OCI-LY7 (cell line): ENCODE results near the gene TTC28. TPM values are rescaled to one million over a fixed set of nuclear protein-coding genes. Genes with fewer than 3 reads are reported as not detected.

Experiments
- BruUV-seq: library from RNA; stranded (reverse); fragments of 400-500 nt; replicated peaks from 2 replicates; lab custom pipeline; 2021; lab: Mats Ljungman, UMichigan
- CTCF ChIA-PET: fragments of 300-600 bp; sonication (Branson Sonifier 250); formaldehyde crosslinking; loops from one replicate; lab custom pipeline; 2022; ENCODE audit warnings: antibody characterized with exemption; ENCODE audit not compliant: unreplicated experiment; lab: Charles Lee
- POLR2A ChIA-PET: fragments of 300-600 bp; sonication (Branson Sonifier 250); formaldehyde crosslinking; loops from one replicate; lab custom pipeline; 2022; ENCODE audit warnings: antibody characterized with exemption; lab: Charles Lee
- DNase-seq: peaks from one replicate; pipeline ENCODE4 v3.0.0-alpha.2; 2015; ENCODE audit warnings: low spot score
- H2AFZ ChIP-seq: fragments of 200-600 bp; sonication (generic), shearing (Covaris generic); 2 replicates; pipeline ENCODE4 v1.6.1; 2014; ENCODE audit warnings: mild to moderate bottlenecking, antibody characterized with exemption, low read length, moderate library complexity
- H3K27ac ChIP-seq: fragments of 200-600 bp; sonication (generic); 2 replicates; pipeline ENCODE4 v1.5.1; 2014; ENCODE audit warnings: mixed run types, low read depth, mild to moderate bottlenecking, moderate library complexity, low read length, inconsistent platforms; ENCODE audit not compliant: poor library complexity, severe bottlenecking
- H3K36me3 ChIP-seq: fragments of 200-600 bp; sonication (generic); 2 replicates; pipeline ENCODE4 v1.6.1; 2014; ENCODE audit warnings: mild to moderate bottlenecking, antibody characterized with exemption, low read length, moderate library complexity, mixed read lengths; ENCODE audit not compliant: insufficient read depth
- H3K4me1 ChIP-seq: fragments of 200-600 bp; sonication (generic); 2 replicates; pipeline ENCODE4 v1.5.1; 2014; ENCODE audit warnings: mild to moderate bottlenecking, low read length; ENCODE audit not compliant: insufficient read depth, poor library complexity, severe bottlenecking
- H3K4me2 ChIP-seq: fragments of 200-600 bp; sonication (generic); 2 replicates; pipeline ENCODE4 v1.6.1; 2014; ENCODE audit warnings: mild to moderate bottlenecking, low read length
- H3K4me3 ChIP-seq: fragments of 200-600 bp; sonication (generic); 2 replicates; pipeline ENCODE4 v1.5.1; 2014; ENCODE audit warnings: mild to moderate bottlenecking, low read depth, low read length; ENCODE audit not compliant: poor library complexity, severe bottlenecking
- H3K79me2 ChIP-seq: fragments of 200-600 bp; sonication (generic); 2 replicates; pipeline ENCODE4 v1.6.1; 2016; ENCODE audit warnings: low read depth, mild to moderate bottlenecking, low read length, moderate library complexity, mixed read lengths; ENCODE audit not compliant: insufficient read depth
- H3K9me2 ChIP-seq: fragments of 200-600 bp; sonication (generic); 2 replicates; pipeline ENCODE4 v1.6.1; 2016; ENCODE audit warnings: mild to moderate bottlenecking, low read length, mixed read lengths; ENCODE audit not compliant: insufficient read depth
- H3K9me3 ChIP-seq: fragments of 200-600 bp; sonication (generic); 2 replicates; pipeline ENCODE4 v1.6.1; 2014; ENCODE audit warnings: mild to moderate bottlenecking, mixed run types, low read length, mixed read lengths
- H4K20me1 ChIP-seq: fragments of 200-600 bp; sonication (generic); 2 replicates; pipeline ENCODE4 v1.6.1; 2014; ENCODE audit warnings: mild to moderate bottlenecking, antibody characterized with exemption, low read length, moderate library complexity, mixed read lengths; ENCODE audit not compliant: insufficient read depth
- CTCF ChIP-seq: fragments of 200-600 bp; sonication (generic); conservative IDR thresholded peaks from 2 replicates; pipeline ENCODE4 v1.5.1; 2014; ENCODE audit warnings: mild to moderate bottlenecking, antibody characterized with exemption, low read length, moderate library complexity, mixed read lengths
- EZH2phosphoT487 ChIP-seq: fragments of 200-600 bp; sonication (generic); IDR thresholded peaks from 2 replicates; pipeline ENCODE4 v1.6.1; 2018; ENCODE audit warnings: low read depth, borderline replicate concordance, mild to moderate bottlenecking, mixed run types, antibody characterized with exemption, low read length, moderate library complexity, mixed read lengths
- intact Hi-C: fragments of 100-400 bp; cut with micrococcal nuclease; formaldehyde crosslinking; loops from one replicate; pipeline ENCODE4 v1.10.0; 2022; ENCODE audit not compliant: unreplicated experiment
- total RNA-seq, 2 experiments: library from RNA; depleted of rRNA in 1 of 2; stranded (reverse); fragments of >200 nt in 1 of 2; shearing (Covaris generic) in 1 of 2; gene quantifications; 2 replicates each; pipeline ENCODE4 v1.2.3, GENCODE V29; 2014 to 2022

The TTC28 gene
- total RNA-seq, 2 experiments from 2014 or later = under 0.01 to 0.55 TPM

GRCh38 chr22:28143241-28143865 lies 536.3 kb downstream of the TTC28 start:
- CTCF ChIA-PET = no interaction called here
- H4K20me1 ChIP-seq = no peaks in the 10 kb centered on the region
- no TSS peak for BruUV-seq
- H3K27ac ChIP-seq = no peak overlapping the region
- no peaks in the 10 kb centered on the region for H3K79me2 ChIP-seq
- H3K36me3 ChIP-seq = no peaks in the 10 kb centered on the region
- no peaks in the 10 kb centered on the region for H3K9me2 ChIP-seq
- no peak for TF ChIP-seq EZH2phosphoT487
- no peak for TF ChIP-seq CTCF
- no peak overlapping the region for H3K4me2 ChIP-seq
- no peak overlapping the region for H2AFZ ChIP-seq
- H3K9me3 ChIP-seq = no peaks in the 10 kb centered on the region
- H3K4me3 ChIP-seq = no peak overlapping the region
- POLR2A ChIA-PET = no interaction called here
- DNase-seq = no peak
- intact Hi-C loops = no loop called here
- H3K4me1 ChIP-seq = no peaks in the 10 kb centered on the region

GRCh38 chr22:28142361-28142961 lies 537.2 kb downstream of the TTC28 start:
- Histone ChIP-seq H3K9me2 (no peaks in the 10 kb centered on the region), H3K79me2 (no peaks in the 10 kb centered on the region), H2AFZ (no peak overlapping the region), H4K20me1 (no peaks in the 10 kb centered on the region), H3K27ac (no peak overlapping the region), H3K4me3 (no peak overlapping the region), H3K9me3 (no peaks in the 10 kb centered on the region), H3K4me2 (no peak overlapping the region), H3K36me3 (no peaks in the 10 kb centered on the region), H3K4me1 (no peaks in the 10 kb centered on the region)
- ChIA-PET POLR2A (no interaction called here), CTCF (no interaction called here)
- TF ChIP-seq CTCF = no peak
- TF ChIP-seq EZH2phosphoT487 = no peak
- intact Hi-C loops = no loop called here
- no peak for DNase-seq
- no TSS peak for BruUV-seq

- CTCF ChIA-PET = no interaction called here
- no peak for TF ChIP-seq EZH2phosphoT487
- no peak for TF ChIP-seq CTCF
- Histone ChIP-seq H3K9me3 (no peaks in the 10 kb centered on the region), H3K4me3 (no peak overlapping the region), H3K79me2 (no peaks in the 10 kb centered on the region), H3K4me1 (no peaks in the 10 kb centered on the region), H4K20me1 (no peaks in the 10 kb centered on the region), H3K4me2 (no peak overlapping the region), H2AFZ (no peak overlapping the region), H3K27ac (no peak overlapping the region), H3K36me3 (no peaks in the 10 kb centered on the region), H3K9me2 (no peaks in the 10 kb centered on the region)
- POLR2A ChIA-PET = no interaction called here
- intact Hi-C loops = no loop called here
- DNase-seq = no peak
- no TSS peak for BruUV-seq
Measured at GRCh38 chr22:28141614-28142013, 538.0 kb downstream of the TTC28 start.
